IMR-90 (cell line): ENCODE results near the gene ARHGAP15. TPM values are rescaled to one million over a fixed set of nuclear protein-coding genes. Genes with fewer than 3 reads are reported as not detected.
A peak's percentile ranks its signal among the peaks of the same experiment; 100 is the strongest.

Experiments
- ATAC-seq: fragments of 200-7000 bp; cut with Tn5 transposase; 2 replicates; pipeline ENCODE4 v1.9.1; 2020; ENCODE audit warnings: low read depth, mild to moderate bottlenecking, moderate library complexity
- BruUV-seq: library from RNA; stranded (reverse); fragments of 400-500 nt; replicated peaks from 2 replicates; lab custom pipeline; 2021; lab: Mats Ljungman, UMichigan
- CTCF ChIA-PET: fragments of 300-600 bp; formaldehyde crosslinking; extraction: SDS; loops from one replicate; lab custom pipeline; 2021; ENCODE audit warnings: antibody characterized with exemption; lab: Yijun Ruan, JAX
- POLR2A ChIA-PET: fragments of 300-600 bp; sonication (Branson Sonifier 250); formaldehyde crosslinking; loops from one replicate; lab custom pipeline; 2022; ENCODE audit warnings: antibody characterized with exemption; ENCODE audit not compliant: unreplicated experiment; lab: Charles Lee
- DNase-seq: peaks from one replicate; pipeline ENCODE4 v3.0.0; 2013
- H2AFZ ChIP-seq: replicated peaks from 2 replicates; pipeline ENCODE3; 2013; ENCODE audit warnings: low read length, mild to moderate bottlenecking; ENCODE audit not compliant: poor library complexity
- H2AK5ac ChIP-seq: 2 replicates; pipeline ENCODE4 v1.6.1; 2013; ENCODE audit warnings: low read depth, low read length, inconsistent platforms
- H2AK9ac ChIP-seq: replicated peaks from 2 replicates; pipeline ENCODE3; 2013; ENCODE audit warnings: mild to moderate bottlenecking, low read depth, low read length, moderate library complexity; ENCODE audit not compliant: poor library complexity
- H2BK120ac ChIP-seq: 2 replicates; pipeline ENCODE4 v1.6.1; 2013; ENCODE audit warnings: low read depth, low read length, inconsistent platforms
- H2BK15ac ChIP-seq: 3 replicates; pipeline ENCODE4 v1.6.1; 2013; ENCODE audit warnings: low read depth, low read length, inconsistent platforms
- H2BK20ac ChIP-seq: 2 replicates; pipeline ENCODE4 v1.6.1; 2013; ENCODE audit warnings: low read depth, mild to moderate bottlenecking, inconsistent platforms, low read length, moderate library complexity
- H2BK5ac ChIP-seq: 2 replicates; pipeline ENCODE4 v1.6.1; 2013; ENCODE audit warnings: mild to moderate bottlenecking, low read depth, low read length, inconsistent platforms; ENCODE audit not compliant: poor library complexity, severe bottlenecking
- H3K14ac ChIP-seq: replicated peaks from 2 replicates; pipeline ENCODE4 v1.6.1; 2013; ENCODE audit warnings: low read depth, low read length, inconsistent platforms
- H3K18ac ChIP-seq: 2 replicates; pipeline ENCODE4 v1.6.1; 2013; ENCODE audit warnings: low read depth, low read length, control low read depth
- H3K23ac ChIP-seq: 2 replicates; pipeline ENCODE4 v1.6.1; 2013; ENCODE audit warnings: low read depth, low read length, inconsistent platforms
- H3K27ac ChIP-seq: 2 replicates; pipeline ENCODE4 v1.5.1; 2013; ENCODE audit warnings: mild to moderate bottlenecking, control low read depth, low read length; ENCODE audit not compliant: insufficient read depth
- H3K27me3 ChIP-seq: 2 replicates; pipeline ENCODE4 v1.6.1; 2013; ENCODE audit warnings: low read length; ENCODE audit not compliant: control insufficient read depth, insufficient read depth
- H3K36me3 ChIP-seq: 2 replicates; pipeline ENCODE4 v1.6.1; 2013; ENCODE audit warnings: low read length, mixed read lengths; ENCODE audit not compliant: control insufficient read depth, insufficient read depth
- H3K4ac ChIP-seq: 2 replicates; pipeline ENCODE4 v1.6.1; 2013; ENCODE audit warnings: low read depth, low read length, inconsistent platforms
- H3K4me1 ChIP-seq: 2 replicates; pipeline ENCODE4 v1.6.1; 2013; ENCODE audit warnings: low read length, mixed read lengths; ENCODE audit not compliant: control insufficient read depth, insufficient read depth
- H3K4me2 ChIP-seq: 2 replicates; pipeline ENCODE4 v1.6.1; 2013; ENCODE audit warnings: low read depth, mild to moderate bottlenecking, control low read depth, low read length, moderate library complexity
- H3K4me3 ChIP-seq: 2 replicates; pipeline ENCODE4 v1.5.1; 2013; ENCODE audit warnings: low read depth, mild to moderate bottlenecking, control low read depth, low read length, moderate library complexity; ENCODE audit not compliant: insufficient read depth
- H3K56ac ChIP-seq: 2 replicates; pipeline ENCODE4 v1.6.1; 2013; ENCODE audit warnings: low read length, inconsistent platforms; ENCODE audit not compliant: insufficient read depth; ENCODE audit errors: extremely low read depth
- H3K79me1 ChIP-seq, 2 experiments: 2 replicates each; pipeline ENCODE4 v1.6.1; 2013; ENCODE audit warnings: low read length in 2 of 2, inconsistent platforms in 1 of 2, low read depth in 1 of 2
- H3K9ac ChIP-seq: 2 replicates; pipeline ENCODE4 v1.6.1; 2013; ENCODE audit warnings: low read depth, low read length, control low read depth
- H3K9me1 ChIP-seq: 2 replicates; pipeline ENCODE4 v1.6.1; 2013; ENCODE audit warnings: low read length, inconsistent platforms; ENCODE audit not compliant: insufficient read depth
- H3K9me3 ChIP-seq: 2 replicates; pipeline ENCODE4 v1.6.1; 2013; ENCODE audit warnings: low read length; ENCODE audit not compliant: control insufficient read depth, insufficient read depth
- H4K20me1 ChIP-seq: 2 replicates; pipeline ENCODE4 v1.6.1; 2013; ENCODE audit warnings: low read length, inconsistent platforms; ENCODE audit not compliant: insufficient read depth
- H4K5ac ChIP-seq: 2 replicates; pipeline ENCODE4 v1.6.1; 2013; ENCODE audit warnings: mild to moderate bottlenecking, low read depth, low read length, control low read depth
- H4K8ac ChIP-seq, 2 experiments: 2 replicates each; pipeline ENCODE4 v1.6.1; 2013; ENCODE audit warnings: low read depth in 2 of 2, low read length in 2 of 2, control low read depth in 1 of 2, inconsistent platforms in 1 of 2
- H4K91ac ChIP-seq: 2 replicates; pipeline ENCODE4 v1.6.1; 2013; ENCODE audit warnings: low read depth, low read length, inconsistent platforms; ENCODE audit not compliant: insufficient read depth
- MAFK ChIP-seq: IDR thresholded peaks from 2 replicates; pipeline ENCODE4 v1.6.1; 2012; ENCODE audit warnings: low read depth, low read length, improper control_type of control experiment
- RAD21 ChIP-seq: IDR thresholded peaks from 2 replicates; pipeline ENCODE4 v1.6.1; 2012; ENCODE audit warnings: low read length, improper control_type of control experiment
- WGBS, 2 experiments: methylation state at CpG; one replicate each; pipeline versions ENCODE4 v1.1.5 to v1.1.7; 2013; ENCODE audit warnings: missing lambda C conversion rate in 2 of 2; ENCODE audit not compliant: insufficient read length in 1 of 2; ENCODE audit errors: extremely low coverage in 2 of 2; 5-methylcytosine and 5-hydroxymethylcytosine counted together
- dilution Hi-C: fragments of 300-500 bp; cut with HindIII; formaldehyde crosslinking; loops from one replicate; pipeline ENCODE4 v1.14.3; 2018; ENCODE audit warnings: low sequenced_read_pairs; ENCODE audit not compliant: unreplicated experiment
- in situ Hi-C: fragments of 300-500 bp; cut with MboI; formaldehyde crosslinking; loops from 3 replicates; pipeline ENCODE4 v1.14.3; 2019; ENCODE audit warnings: low sequenced_read_pairs, inconsistent platforms, mixed read lengths
- intact Hi-C: fragments of 100-400 bp; cut with micrococcal nuclease; formaldehyde crosslinking; loops from 2 replicates; pipeline ENCODE4 v1.10.0; 2022
- polyA plus RNA-seq, 3 experiments: library from polyadenylated mRNA; depleted of rRNA; stranded (reverse); fragments of >200 nt; gene quantifications; 2 replicates each; pipeline ENCODE4 v1.2.3, GENCODE V29; 2012; ENCODE audit warnings: low replicate concordance in 1 of 3
- total RNA-seq: library from RNA; depleted of rRNA; stranded (reverse); fragments of >200 nt; gene quantifications from 2 replicates; pipeline ENCODE4 v1.2.3, GENCODE V29; 2012
- TF ChIP-seq, protein P1 (sequence below): fragments of 150-350 bp; IDR thresholded peaks from 2 replicates; pipeline ENCODE4 v1.6.1; 2016; ENCODE audit warnings: low read depth, mild to moderate bottlenecking, low read length, moderate library complexity, borderline replicate concordance

The ARHGAP15 gene
- total and polyA plus RNA-seq, 2 of the 4 experiments (the other 2 are of a cell fraction): not detected

DNA sequence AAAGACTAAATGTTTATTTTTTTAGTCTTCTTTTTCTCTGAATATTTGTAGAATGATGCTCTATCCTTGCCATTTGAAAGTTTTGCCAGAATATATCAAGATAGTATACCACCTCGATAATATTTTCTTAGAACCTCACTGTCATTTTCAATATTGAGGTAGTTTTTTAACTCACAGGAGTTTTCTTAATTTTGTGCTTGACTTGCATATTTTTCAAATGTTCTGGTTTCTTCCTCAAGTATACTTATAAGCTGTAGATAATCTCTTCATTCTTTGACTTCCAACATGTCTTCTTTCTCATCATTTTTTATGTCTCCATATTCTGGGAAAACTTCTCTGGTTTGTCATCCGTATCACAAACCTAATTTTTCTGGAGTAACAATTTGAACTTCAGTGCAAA, 559.6 kb downstream of the ARHGAP15 start:
- dilution Hi-C loops (no loop called here), intact Hi-C loops (no loop called here), in situ Hi-C loops (no loop called here)
- no peak overlapping the region for H3K9ac ChIP-seq
- 0 out of 2 replicates have a peak, but pooled peaks cover 1% of the 10 kb centered on the region for H3K27me3 ChIP-seq
- H2BK20ac ChIP-seq: no peak overlapping the region
- no peak for DNase-seq
- no peak for ATAC-seq
- no peaks in the 10 kb centered on the region for H3K9me3 ChIP-seq
- H3K4me2 ChIP-seq: no peak overlapping the region
- H2AFZ ChIP-seq: no peak overlapping the region
- no peak overlapping the region for H2AK9ac ChIP-seq
- H4K91ac ChIP-seq: no peak overlapping the region
- H3K23ac ChIP-seq: no peak overlapping the region
- peak; percentile 61 for TF ChIP-seq MAFK
- TF ChIP-seq, protein P1, sequence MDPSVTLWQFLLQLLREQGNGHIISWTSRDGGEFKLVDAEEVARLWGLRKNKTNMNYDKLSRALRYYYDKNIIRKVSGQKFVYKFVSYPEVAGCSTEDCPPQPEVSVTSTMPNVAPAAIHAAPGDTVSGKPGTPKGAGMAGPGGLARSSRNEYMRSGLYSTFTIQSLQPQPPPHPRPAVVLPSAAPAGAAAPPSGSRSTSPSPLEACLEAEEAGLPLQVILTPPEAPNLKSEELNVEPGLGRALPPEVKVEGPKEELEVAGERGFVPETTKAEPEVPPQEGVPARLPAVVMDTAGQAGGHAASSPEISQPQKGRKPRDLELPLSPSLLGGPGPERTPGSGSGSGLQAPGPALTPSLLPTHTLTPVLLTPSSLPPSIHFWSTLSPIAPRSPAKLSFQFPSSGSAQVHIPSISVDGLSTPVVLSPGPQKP: no peak
- no peak for TF ChIP-seq RAD21
- no peaks in the 10 kb centered on the region for H3K9me1 ChIP-seq
- no peak overlapping the region for H3K27ac ChIP-seq
- H2AK5ac ChIP-seq: no peak overlapping the region
- WGBS, 2 experiments: no CpG with 5 or more reads among the region's 2 CpGs
- H3K18ac ChIP-seq: no peak overlapping the region
- H3K56ac ChIP-seq: no peak overlapping the region
- no peaks in the 10 kb centered on the region for H3K79me1 ChIP-seq
- H3K36me3 ChIP-seq: no peaks in the 10 kb centered on the region
- H4K5ac ChIP-seq: no peak overlapping the region
- no peak overlapping the region for H3K4me3 ChIP-seq
- POLR2A ChIA-PET: interaction anchor here (0.6 kb wide), 1 partner anchor 392 kb away, joined by 3 read pairs; no protein-coding TSS in a partner anchor
- H3K14ac ChIP-seq: no peak overlapping the region
- H3K4ac ChIP-seq: no peak overlapping the region
- no peak overlapping the region for H4K8ac ChIP-seq
- no peak overlapping the region for H2BK5ac ChIP-seq
- H4K20me1 ChIP-seq: no peaks in the 10 kb centered on the region
- no peaks in the 10 kb centered on the region for H3K4me1 ChIP-seq
- CTCF ChIA-PET: interaction anchor here (0.5 kb wide), 1 partner anchor 328 kb away, joined by 3 read pairs; no protein-coding TSS in a partner anchor
- no peak overlapping the region for H2BK120ac ChIP-seq
- H2BK15ac ChIP-seq: no peak overlapping the region
- no TSS peak for BruUV-seq
